Retinal pigment epithelial cell (primary cell): ENCODE data around the gene TRIM38.

Source experiments
- DNase-seq: peaks from one replicate; pipeline ENCODE4 v3.0.0-alpha.2; 2010; ENCODE audit warnings: low read depth
- H3K4me3 ChIP-seq: 2 replicates; pipeline ENCODE4 v1.5.1; 2011; ENCODE audit warnings: mild to moderate bottlenecking, low read length, control low read depth, moderate library complexity
- CTCF ChIP-seq: conservative IDR thresholded peaks from 2 replicates; pipeline ENCODE4 v1.5.1; 2011; ENCODE audit warnings: low read depth, low read length, control low read depth, inconsistent platforms

Gene TRIM38

GRCh38 chr6:25971187-25971821 lies 8.7 kb downstream of the TRIM38 start:
- no peak overlapping the region for H3K4me3 ChIP-seq
- peak; percentile 94 for DNase-seq
- no peak for TF ChIP-seq CTCF

- TF ChIP-seq CTCF: no peak
- H3K4me3 ChIP-seq: no peak overlapping the region
- DNase-seq: no peak
These were observed 9.5 kb downstream of the TRIM38 start for GRCh38 chr6:25972128-25972527.

- no peak overlapping the region for H3K4me3 ChIP-seq
- no peak for DNase-seq
- TF ChIP-seq CTCF: no peak
These were observed 10.3 kb downstream of the TRIM38 start for GRCh38 chr6:25972902-25973301.

GRCh38 chr6:25973923-25974555 lies 11.4 kb downstream of the TRIM38 start:
- DNase-seq: no peak
- no peak for TF ChIP-seq CTCF
- H3K4me3 ChIP-seq: no peak overlapping the region

- TF ChIP-seq CTCF: no peak
These were observed 13.4 kb downstream of the TRIM38 start for GRCh38 chr6:25975923-25976560.

GRCh38 chr6:25980935-25981334 lies 18.3 kb downstream of the TRIM38 start:
- no peak overlapping the region for H3K4me3 ChIP-seq
- TF ChIP-seq CTCF: no peak
- DNase-seq: no peak

More at GRCh38 chr6:25975923-25976560, 13.4 kb downstream of the TRIM38 start:
- no peak overlapping the region for H3K4me3 ChIP-seq
- DNase-seq: no peak
